GM12878 (cell line): ENCODE data around the gene ZC3H10. TPM values are rescaled to one million over a fixed set of nuclear protein-coding genes. Genes with fewer than 3 reads are reported as not detected.
A peak's percentile ranks its signal among the peaks of the same experiment; 100 is the strongest.

Source experiments
- CREM ChIP-seq: IDR thresholded peaks from 2 replicates; pipeline ENCODE4 v1.6.1; 2014; ENCODE audit warnings: antibody characterized with exemption, low read depth
- EP300 ChIP-seq, 2 experiments: fragments of 150-350 bp in 1 of 2; IDR thresholded peaks; 2 replicates each; pipeline ENCODE4 v1.6.1; 2011 to 2012; ENCODE audit warnings: low read depth in 2 of 2, low read length in 2 of 2, borderline replicate concordance in 1 of 2, improper control_type of control experiment in 1 of 2, inconsistent platforms in 1 of 2; ENCODE audit not compliant: control insufficient read depth in 1 of 2
- GATAD2B ChIP-seq: fragments of 450-650 bp; conservative IDR thresholded peaks from 2 replicates; pipeline ENCODE4 v1.6.1; 2017; ENCODE audit warnings: low read depth, mild to moderate bottlenecking, moderate library complexity
- HCFC1 ChIP-seq: fragments of 150-350 bp; IDR thresholded peaks from 2 replicates; pipeline ENCODE4 v1.6.1; 2014; ENCODE audit warnings: low read length
- HDGF ChIP-seq: fragments of 450-650 bp; IDR thresholded peaks from 2 replicates; pipeline ENCODE4 v1.6.1; 2016; ENCODE audit warnings: antibody characterized with exemption
- IRF4 ChIP-seq: IDR thresholded peaks from 2 replicates; pipeline ENCODE4 v1.6.1; 2011; ENCODE audit warnings: low read depth, low read length
- JUNB ChIP-seq: IDR thresholded peaks from 2 replicates; pipeline ENCODE4 v1.6.1; 2016; ENCODE audit warnings: antibody characterized with exemption, mild to moderate bottlenecking
- JUND ChIP-seq: IDR thresholded peaks from 2 replicates; pipeline ENCODE4 v1.6.1; 2012; ENCODE audit warnings: low read depth, mild to moderate bottlenecking, low read length, improper control_type of control experiment, moderate library complexity
- MXI1 ChIP-seq: fragments of 150-350 bp; IDR thresholded peaks from 2 replicates; pipeline ENCODE4 v1.6.1; 2011; ENCODE audit warnings: low read depth, mild to moderate bottlenecking, inconsistent platforms, low read length, improper control_type of control experiment
- NR2C2 ChIP-seq: IDR thresholded peaks from 2 replicates; pipeline ENCODE4 v1.6.1; 2011; ENCODE audit warnings: borderline replicate concordance, low read depth; ENCODE audit not compliant: control insufficient read depth, insufficient read length
- PAX8 ChIP-seq: fragments of 450-650 bp; IDR thresholded peaks from 2 replicates; pipeline ENCODE4 v1.6.1; 2017; ENCODE audit warnings: mild to moderate bottlenecking, moderate library complexity
- RAD51 ChIP-seq: fragments of 450-650 bp; IDR thresholded peaks from 2 replicates; pipeline ENCODE4 v1.6.1; 2016; ENCODE audit warnings: moderate library complexity, mild to moderate bottlenecking, inconsistent platforms
- RELA ChIP-seq: fragments of 450-650 bp; IDR thresholded peaks from 2 replicates; pipeline ENCODE4 v1.8.0; 2014; ENCODE audit warnings: borderline replicate concordance; ENCODE audit not compliant: partially characterized antibody
- RUNX3 ChIP-seq: IDR thresholded peaks from 2 replicates; pipeline ENCODE4 v1.6.1; 2012; ENCODE audit warnings: low read length, inconsistent platforms
- SPI1 ChIP-seq: IDR thresholded peaks from 2 replicates; pipeline ENCODE4 v1.6.1; 2011; ENCODE audit warnings: low read depth, mild to moderate bottlenecking, low read length, moderate library complexity, borderline replicate concordance; ENCODE audit not compliant: insufficient read depth
- TAF1 ChIP-seq: IDR thresholded peaks from 2 replicates; pipeline ENCODE4 v1.6.1; 2011; ENCODE audit warnings: mild to moderate bottlenecking, low read depth, low read length, borderline replicate concordance
- TBL1XR1 ChIP-seq: IDR thresholded peaks from 2 replicates; pipeline ENCODE4 v1.6.1; 2012; ENCODE audit warnings: low read depth, low read length, improper control_type of control experiment
- ZNF274 ChIP-seq: IDR thresholded peaks from one replicate; pipeline ENCODE4 v1.8.0; 2011; ENCODE audit not compliant: insufficient read length, insufficient read depth
- ZNF622 ChIP-seq: fragments of 450-650 bp; IDR thresholded peaks from 2 replicates; pipeline ENCODE4 v1.6.1; 2017; ENCODE audit warnings: mild to moderate bottlenecking, inconsistent platforms
- polyA plus RNA-seq, 11 experiments: library from polyadenylated mRNA; depleted of rRNA in 4 of 11; unstranded in 6 of 11; stranded (reverse) in 5 of 11; fragments of >200 nt; fragmentation: Nextera tagmentation in 4 of 11; fragmentation: Illumina TruSeq in 1 of 11; extraction: Ambion mirVana in 4 of 11; extraction: Trizol in 1 of 11; gene quantifications; 1 replicate in 1 of 11; 2 replicates in 10 of 11; pipeline versions ENCODE4 v1.2.1 to v1.2.3, GENCODE V29; 2011 to 2016; ENCODE audit warnings: inconsistent platforms in 2 of 11, missing spikeins in 2 of 11, low read depth in 1 of 11
- total RNA-seq, 4 experiments: library from RNA; depleted of rRNA in 3 of 4; stranded (reverse); fragments of >200 nt in 3 of 4; fragmentation: Illumina TruSeq in 1 of 4; extraction: Trizol in 1 of 4; gene quantifications; 2 replicates each; pipeline versions ENCODE4 v1.2.1 to v1.2.3, GENCODE V29; 2013 to 2021
- TF ChIP-seq, protein P1 (sequence below): IDR thresholded peaks from 2 replicates; pipeline ENCODE4 v1.6.1; 2012; ENCODE audit warnings: mild to moderate bottlenecking, low read depth, low read length
- TF ChIP-seq, protein P2 (sequence below): IDR thresholded peaks from 2 replicates; pipeline ENCODE4 v1.6.1; 2011; ENCODE audit warnings: low read depth, low read length, improper control_type of control experiment, borderline replicate concordance
- TF ChIP-seq, protein P3 (sequence below): fragments of 450-650 bp; IDR thresholded peaks from 2 replicates; pipeline ENCODE4 v1.6.1; 2018; ENCODE audit warnings: borderline replicate concordance, mild to moderate bottlenecking; ENCODE audit not compliant: partially characterized antibody

Gene ZC3H10
- total and polyA plus RNA-seq, 10 of the 15 experiments (the other 5 are each of a cell fraction or from before 2014, with no cell fraction given), result 0.56 to 6.4 (median 3.7) TPM

- TF ChIP-seq PAX8 (peak; percentile 96), HCFC1 (peak; percentile 69), IRF4 (peak; percentile 59; the same call in 1 of the 2 replicates), CREM (peak; percentile 95), EP300 (IDR thresholded peaks at IDR 0.05; ENCODE audit: borderline replicate concordance in 1 of 2, control insufficient read depth in 1 of 2, low read depth in 2 of 2, low read length in 2 of 2) (no peak), SPI1 (peak; percentile 77), RUNX3 (peak; percentile 60), ZNF622 (no peak), MXI1 (peak; percentile 75; the same call in 1 of the 2 replicates), GATAD2B (peak; percentile 50; the same call in 1 of the 2 replicates), JUND (no peak), RELA (peak; percentile 61), ZNF274 (no peak), NR2C2 (no peak), RAD51 (peak; percentile 7; the same call in 1 of the 2 replicates), JUNB (no peak), HDGF (no peak; the same call in 1 of the 2 replicates), TBL1XR1 (peak; percentile 62; the same call in 1 of the 2 replicates), TAF1 (peak; percentile 98)
- TF ChIP-seq, protein P1, sequence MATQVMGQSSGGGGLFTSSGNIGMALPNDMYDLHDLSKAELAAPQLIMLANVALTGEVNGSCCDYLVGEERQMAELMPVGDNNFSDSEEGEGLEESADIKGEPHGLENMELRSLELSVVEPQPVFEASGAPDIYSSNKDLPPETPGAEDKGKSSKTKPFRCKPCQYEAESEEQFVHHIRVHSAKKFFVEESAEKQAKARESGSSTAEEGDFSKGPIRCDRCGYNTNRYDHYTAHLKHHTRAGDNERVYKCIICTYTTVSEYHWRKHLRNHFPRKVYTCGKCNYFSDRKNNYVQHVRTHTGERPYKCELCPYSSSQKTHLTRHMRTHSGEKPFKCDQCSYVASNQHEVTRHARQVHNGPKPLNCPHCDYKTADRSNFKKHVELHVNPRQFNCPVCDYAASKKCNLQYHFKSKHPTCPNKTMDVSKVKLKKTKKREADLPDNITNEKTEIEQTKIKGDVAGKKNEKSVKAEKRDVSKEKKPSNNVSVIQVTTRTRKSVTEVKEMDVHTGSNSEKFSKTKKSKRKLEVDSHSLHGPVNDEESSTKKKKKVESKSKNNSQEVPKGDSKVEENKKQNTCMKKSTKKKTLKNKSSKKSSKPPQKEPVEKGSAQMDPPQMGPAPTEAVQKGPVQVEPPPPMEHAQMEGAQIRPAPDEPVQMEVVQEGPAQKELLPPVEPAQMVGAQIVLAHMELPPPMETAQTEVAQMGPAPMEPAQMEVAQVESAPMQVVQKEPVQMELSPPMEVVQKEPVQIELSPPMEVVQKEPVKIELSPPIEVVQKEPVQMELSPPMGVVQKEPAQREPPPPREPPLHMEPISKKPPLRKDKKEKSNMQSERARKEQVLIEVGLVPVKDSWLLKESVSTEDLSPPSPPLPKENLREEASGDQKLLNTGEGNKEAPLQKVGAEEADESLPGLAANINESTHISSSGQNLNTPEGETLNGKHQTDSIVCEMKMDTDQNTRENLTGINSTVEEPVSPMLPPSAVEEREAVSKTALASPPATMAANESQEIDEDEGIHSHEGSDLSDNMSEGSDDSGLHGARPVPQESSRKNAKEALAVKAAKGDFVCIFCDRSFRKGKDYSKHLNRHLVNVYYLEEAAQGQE, result no peak
- TF ChIP-seq, protein P2, sequence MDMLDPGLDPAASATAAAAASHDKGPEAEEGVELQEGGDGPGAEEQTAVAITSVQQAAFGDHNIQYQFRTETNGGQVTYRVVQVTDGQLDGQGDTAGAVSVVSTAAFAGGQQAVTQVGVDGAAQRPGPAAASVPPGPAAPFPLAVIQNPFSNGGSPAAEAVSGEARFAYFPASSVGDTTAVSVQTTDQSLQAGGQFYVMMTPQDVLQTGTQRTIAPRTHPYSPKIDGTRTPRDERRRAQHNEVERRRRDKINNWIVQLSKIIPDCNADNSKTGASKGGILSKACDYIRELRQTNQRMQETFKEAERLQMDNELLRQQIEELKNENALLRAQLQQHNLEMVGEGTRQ, result no peak
- TF ChIP-seq, protein P3, sequence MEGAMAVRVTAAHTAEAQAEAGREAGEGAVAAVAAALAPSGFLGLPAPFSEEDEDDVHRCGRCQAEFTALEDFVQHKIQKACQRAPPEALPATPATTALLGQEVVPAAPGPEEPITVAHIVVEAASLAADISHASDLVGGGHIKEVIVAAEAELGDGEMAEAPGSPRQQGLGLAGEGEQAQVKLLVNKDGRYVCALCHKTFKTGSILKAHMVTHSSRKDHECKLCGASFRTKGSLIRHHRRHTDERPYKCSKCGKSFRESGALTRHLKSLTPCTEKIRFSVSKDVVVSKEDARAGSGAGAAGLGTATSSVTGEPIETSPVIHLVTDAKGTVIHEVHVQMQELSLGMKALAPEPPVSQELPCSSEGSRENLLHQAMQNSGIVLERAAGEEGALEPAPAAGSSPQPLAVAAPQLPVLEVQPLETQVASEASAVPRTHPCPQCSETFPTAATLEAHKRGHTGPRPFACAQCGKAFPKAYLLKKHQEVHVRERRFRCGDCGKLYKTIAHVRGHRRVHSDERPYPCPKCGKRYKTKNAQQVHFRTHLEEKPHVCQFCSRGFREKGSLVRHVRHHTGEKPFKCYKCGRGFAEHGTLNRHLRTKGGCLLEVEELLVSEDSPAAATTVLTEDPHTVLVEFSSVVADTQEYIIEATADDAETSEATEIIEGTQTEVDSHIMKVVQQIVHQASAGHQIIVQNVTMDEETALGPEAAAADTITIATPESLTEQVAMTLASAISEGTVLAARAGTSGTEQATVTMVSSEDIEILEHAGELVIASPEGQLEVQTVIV, result peak; percentile 44
These were observed 1.6 kb upstream of the ZC3H10 start, which contains the start of gene RPL41 (continued) for GRCh38 chr12:56116267-56117081.
